HepG2 (cell line): ENCODE data around the gene ALG14. TPM values are rescaled to one million over a fixed set of nuclear protein-coding genes. Genes with fewer than 3 reads are reported as not detected.

Source experiments
- ARHGAP35 ChIP-seq: sonication (generic); formaldehyde crosslinking; IDR thresholded peaks from 2 replicates; pipeline ENCODE4 v1.9.0; 2022; ENCODE audit warnings: mild to moderate bottlenecking, inconsistent platforms, moderate library complexity, missing genetic modification reagents, borderline replicate concordance
- ATAD3A ChIP-seq: sonication (generic); formaldehyde crosslinking; IDR thresholded peaks from 2 replicates; pipeline ENCODE4 v1.4.0; 2020; ENCODE audit warnings: missing genetic modification reagents
- FOXA3 ChIP-seq: IDR thresholded peaks from 2 replicates; pipeline ENCODE4 v1.6.1; 2016; ENCODE audit warnings: missing genetic modification reagents, missing compliant biosample characterization
- HIC2 ChIP-seq: sonication (generic); formaldehyde crosslinking; IDR thresholded peaks from 2 replicates; pipeline ENCODE4 v1.9.0; 2022; ENCODE audit warnings: low read depth, missing genetic modification reagents
- IRF2 ChIP-seq: IDR thresholded peaks from 2 replicates; pipeline ENCODE4 v1.6.1; 2018; ENCODE audit warnings: missing genetic modification reagents, missing compliant biosample characterization
- KLF11 ChIP-seq: IDR thresholded peaks from 2 replicates; pipeline ENCODE4 v1.6.1; 2016; ENCODE audit warnings: missing compliant biosample characterization
- MBNL3 ChIP-seq: fragments of 250-450 bp; sonication (Bioruptor Pico); conservative IDR thresholded peaks from 2 replicates; pipeline ENCODE4 v1.8.0; 2022; ENCODE audit warnings: mild to moderate bottlenecking, inconsistent platforms
- MXI1 ChIP-seq: IDR thresholded peaks from 3 replicates; pipeline ENCODE4 v1.6.1; 2012; ENCODE audit warnings: low read depth, low read length, inconsistent platforms, borderline replicate concordance
- NFIB ChIP-seq: sonication (generic); formaldehyde crosslinking; IDR thresholded peaks from 2 replicates; pipeline ENCODE4 v1.9.0; 2021; ENCODE audit warnings: missing genetic modification reagents, mild to moderate bottlenecking, borderline replicate concordance
- PCBP2 ChIP-seq: fragments of 200-400 bp; formaldehyde crosslinking; optimal IDR thresholded peaks from 2 replicates; pipeline ENCODE3; 2018; ENCODE audit warnings: low read length, low read depth; ENCODE audit not compliant: poor library complexity, severe bottlenecking
- RARA ChIP-seq: IDR thresholded peaks from 2 replicates; pipeline ENCODE4 v1.6.1; 2016; ENCODE audit warnings: missing genetic modification reagents, missing compliant biosample characterization
- RFX3 ChIP-seq: IDR thresholded peaks from 2 replicates; pipeline ENCODE4 v1.6.1; 2016; ENCODE audit warnings: missing biosample characterization, missing genetic modification reagents
- SYNCRIP ChIP-seq: fragments of 200-400 bp; formaldehyde crosslinking; IDR thresholded peaks from 2 replicates; pipeline ENCODE4 v1.6.1; 2018; ENCODE audit warnings: mild to moderate bottlenecking, low read depth, low read length; ENCODE audit not compliant: insufficient read depth
- TFDP2 ChIP-seq: sonication (generic); formaldehyde crosslinking; IDR thresholded peaks from 2 replicates; pipeline ENCODE4 v1.4.0; 2020; ENCODE audit warnings: missing genetic modification reagents
- ZBTB49 ChIP-seq: sonication (generic); formaldehyde crosslinking; IDR thresholded peaks from 2 replicates; pipeline ENCODE4 v1.4.0; 2020; ENCODE audit warnings: missing genetic modification reagents, borderline replicate concordance
- ZBTB8A ChIP-seq: sonication (generic); formaldehyde crosslinking; IDR thresholded peaks from 2 replicates; pipeline ENCODE4 v1.4.0; 2020; ENCODE audit warnings: mild to moderate bottlenecking, low read depth, missing genetic modification reagents, borderline replicate concordance
- ZFP1 ChIP-seq: IDR thresholded peaks from 2 replicates; pipeline ENCODE4 v1.6.1; 2016
- ZMAT3 ChIP-seq: sonication (generic); formaldehyde crosslinking; conservative IDR thresholded peaks from 2 replicates; pipeline ENCODE4 v1.7.0; 2021; ENCODE audit warnings: missing genetic modification reagents
- ZNF276 ChIP-seq: sonication (generic); formaldehyde crosslinking; IDR thresholded peaks from 2 replicates; pipeline ENCODE4 v1.4.0; 2020; ENCODE audit warnings: mild to moderate bottlenecking, low read depth, missing genetic modification reagents
- ZNF282 ChIP-seq: fragments of 450-650 bp; IDR thresholded peaks from 2 replicates; pipeline ENCODE4 v1.6.1; 2018; ENCODE audit not compliant: partially characterized antibody
- ZNF329 ChIP-seq: sonication (generic); formaldehyde crosslinking; IDR thresholded peaks from 2 replicates; pipeline ENCODE4 v1.9.0; 2021; ENCODE audit warnings: low read depth, mild to moderate bottlenecking, missing genetic modification reagents
- ZNF383 ChIP-seq: sonication (generic); formaldehyde crosslinking; IDR thresholded peaks from 2 replicates; pipeline ENCODE4 v1.4.0; 2020; ENCODE audit warnings: missing genetic modification reagents, mild to moderate bottlenecking, borderline replicate concordance
- ZZZ3 ChIP-seq: sonication (generic); formaldehyde crosslinking; IDR thresholded peaks from 2 replicates; pipeline ENCODE4 v1.4.0; 2020; ENCODE audit warnings: missing genetic modification reagents, mild to moderate bottlenecking, borderline replicate concordance
- polyA plus RNA-seq, 8 experiments: library from polyadenylated mRNA; depleted of rRNA in 3 of 8; stranded (reverse) in 7 of 8; unstranded in 1 of 8; fragments of >200 nt; fragmentation: Illumina TruSeq in 4 of 8; extraction: Trizol in 4 of 8; gene quantifications; 2 replicates each; pipeline versions ENCODE4 v1.2.1 to v1.2.3, GENCODE V29; 2011 to 2016; ENCODE audit warnings: low read depth in 4 of 8, missing spikeins in 1 of 8, mixed read lengths in 1 of 8; ENCODE audit not compliant: insufficient read depth in 1 of 8
- total RNA-seq, 5 experiments: library from RNA; depleted of rRNA; stranded (reverse); fragments of >200 nt; fragmentation: Illumina TruSeq; extraction: Trizol; gene quantifications; 2 replicates each; pipeline ENCODE4 v1.2.3, GENCODE V29; 2016; ENCODE audit warnings: low read depth in 1 of 5

The ALG14 gene
- total and polyA plus RNA-seq, 2 of the 13 experiments (the other 11 are each of a cell fraction or from before 2014, with no cell fraction given): 4.5 to 12.7 TPM

GRCh38 chr1:95067062-95067461 is 5.7 kb downstream of the ALG14 start (continued):
- TF ChIP-seq RFX3 (CRISPR knock-in tag) (no peak), ZNF383 (CRISPR knock-in tag) (no peak), MXI1 (no peak), RARA (CRISPR knock-in tag) (peak; percentile 92), ZBTB8A (CRISPR knock-in tag) (no peak), ZFP1 (CRISPR knock-in tag) (0 out of 2 replicates have a peak, but pooled peaks have one; percentile 25), KLF11 (no peak), HIC2 (CRISPR knock-in tag) (no peak), PCBP2 (no peak), FOXA3 (CRISPR knock-in tag) (peak; percentile 88), NFIB (CRISPR knock-in tag) (no peak), ZZZ3 (CRISPR knock-in tag) (no peak), ZBTB49 (CRISPR knock-in tag) (no peak), MBNL3 (CRISPR knock-in tag) (peak; percentile 91; the same call in 1 of the 2 replicates), ARHGAP35 (no peak), ZNF282 (no peak), ZNF329 (CRISPR knock-in tag) (no peak), SYNCRIP (no peak), ZMAT3 (CRISPR knock-in tag) (no peak), ZNF276 (CRISPR knock-in tag) (no peak; the same call in 1 of the 2 replicates), TFDP2 (CRISPR knock-in tag) (no peak), ATAD3A (CRISPR knock-in tag) (no peak), IRF2 (CRISPR knock-in tag) (peak; percentile 71)
